Loucy (cell line): ENCODE results near the gene FMN1.

ENCODE experiments used
- EZH2phosphoT487 ChIP-seq: fragments of 200-600 bp; IDR thresholded peaks from 2 replicates; pipeline ENCODE4 v1.6.1; 2018; ENCODE audit warnings: antibody characterized with exemption, mild to moderate bottlenecking, moderate library complexity, borderline replicate concordance
- TF ChIP-seq, protein P1 (sequence below): fragments of 200-600 bp; sonication (generic); conservative IDR thresholded peaks from 2 replicates; pipeline ENCODE4 v1.5.1; 2014; ENCODE audit warnings: mild to moderate bottlenecking, antibody characterized with exemption, low read length

DNA sequence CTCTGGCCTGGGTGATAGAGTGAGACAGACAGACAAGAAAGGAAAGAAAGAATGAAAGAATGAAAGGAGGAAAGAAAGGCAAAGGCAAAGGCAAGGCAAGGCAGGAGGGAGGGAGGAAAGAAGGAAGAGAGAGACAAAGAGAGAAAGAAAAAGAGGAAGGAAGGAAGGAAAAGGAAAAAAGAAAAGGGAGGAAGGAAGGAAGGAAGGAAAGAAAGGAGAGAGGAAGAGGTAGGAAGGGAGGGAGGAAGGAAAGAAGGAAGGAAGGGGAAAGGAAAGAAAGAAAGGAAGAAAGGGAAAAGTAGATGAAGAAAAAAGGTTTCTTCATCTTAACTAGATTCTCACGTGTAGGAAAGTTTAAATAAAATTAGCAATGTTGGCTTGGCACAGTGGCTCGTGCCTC is 334.5 kb downstream of the FMN1 start:
- no peak for TF ChIP-seq EZH2phosphoT487
- TF ChIP-seq, protein P1, sequence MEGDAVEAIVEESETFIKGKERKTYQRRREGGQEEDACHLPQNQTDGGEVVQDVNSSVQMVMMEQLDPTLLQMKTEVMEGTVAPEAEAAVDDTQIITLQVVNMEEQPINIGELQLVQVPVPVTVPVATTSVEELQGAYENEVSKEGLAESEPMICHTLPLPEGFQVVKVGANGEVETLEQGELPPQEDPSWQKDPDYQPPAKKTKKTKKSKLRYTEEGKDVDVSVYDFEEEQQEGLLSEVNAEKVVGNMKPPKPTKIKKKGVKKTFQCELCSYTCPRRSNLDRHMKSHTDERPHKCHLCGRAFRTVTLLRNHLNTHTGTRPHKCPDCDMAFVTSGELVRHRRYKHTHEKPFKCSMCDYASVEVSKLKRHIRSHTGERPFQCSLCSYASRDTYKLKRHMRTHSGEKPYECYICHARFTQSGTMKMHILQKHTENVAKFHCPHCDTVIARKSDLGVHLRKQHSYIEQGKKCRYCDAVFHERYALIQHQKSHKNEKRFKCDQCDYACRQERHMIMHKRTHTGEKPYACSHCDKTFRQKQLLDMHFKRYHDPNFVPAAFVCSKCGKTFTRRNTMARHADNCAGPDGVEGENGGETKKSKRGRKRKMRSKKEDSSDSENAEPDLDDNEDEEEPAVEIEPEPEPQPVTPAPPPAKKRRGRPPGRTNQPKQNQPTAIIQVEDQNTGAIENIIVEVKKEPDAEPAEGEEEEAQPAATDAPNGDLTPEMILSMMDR = no peak
